MM.1S (cell line): ENCODE results near the gene NCAPH2.

Experiments
- CTCF ChIP-seq: fragments of 300-600 bp; sonication (generic); IDR thresholded peaks from 2 replicates; pipeline ENCODE4 v1.5.1; 2016; ENCODE audit warnings: antibody characterized with exemption, low read length, mixed read lengths
- EZH2 ChIP-seq: fragments of 300-600 bp; sonication (generic); optimal IDR thresholded peaks from 2 replicates; pipeline ENCODE3; 2017; ENCODE audit warnings: low read depth, mild to moderate bottlenecking, antibody characterized with exemption, low read length, mixed read lengths
- EZH2phosphoT487 ChIP-seq: fragments of 300-600 bp; sonication (generic); IDR thresholded peaks from 2 replicates; pipeline ENCODE4 v1.6.1; 2018; ENCODE audit warnings: antibody characterized with exemption, low read length

GRCh38 chr22:50569896-50570535 is 62.0 kb downstream of the NCAPH2 start:
- TF ChIP-seq CTCF, result no peak
- no peak for TF ChIP-seq EZH2
- TF ChIP-seq EZH2phosphoT487, result no peak
